Mononuclear cell (primary cell): ENCODE results near the gene C11orf52. TPM values are rescaled to one million over a fixed set of nuclear protein-coding genes. Genes with fewer than 3 reads are reported as not detected.
"Not testable (repeated sequence)": the region's sequence is repeated elsewhere in the genome, so short reads cannot be mapped to it uniquely, and the experiment has no call there.

Experiments
- H3K27me3 ChIP-seq: 2 replicates; pipeline ENCODE4 v1.6.0; 2011; ENCODE audit warnings: low read length, control low read depth; ENCODE audit not compliant: insufficient read depth
- H3K4me1 ChIP-seq: 2 replicates; pipeline ENCODE4 v1.5.1; 2011; ENCODE audit warnings: mild to moderate bottlenecking, low read length, control low read depth; ENCODE audit not compliant: insufficient read depth
- H3K4me3 ChIP-seq: 2 replicates; pipeline ENCODE4 v1.5.1; 2011; ENCODE audit warnings: mild to moderate bottlenecking, low read length, moderate library complexity
- H3K9me3 ChIP-seq: 2 replicates; pipeline ENCODE4 v1.5.1; 2011; ENCODE audit warnings: low read depth, mild to moderate bottlenecking, control low read depth, low read length
- total RNA-seq: library from RNA; depleted of rRNA; stranded (reverse); fragments of >200 nt; gene quantifications from one replicate; pipeline ENCODE4 v1.2.3, GENCODE V29; 2012

Gene C11orf52
- total RNA-seq, 1 donor, result not detected

GRCh38 chr11:111923351-111923788, 4.7 kb downstream of the C11orf52 start:
- Histone ChIP-seq H3K27me3 (no peaks in the 10 kb centered on the region), H3K9me3 (no peaks in the 10 kb centered on the region), H3K4me3 (no peak overlapping the region), H3K4me1 (peaks cover 23% of the 10 kb centered on the region)

GRCh38 chr11:111923951-111924350, 5.2 kb downstream of the C11orf52 start:
- no peaks in the 10 kb centered on the region for H3K9me3 ChIP-seq
- no peaks in the 10 kb centered on the region for H3K27me3 ChIP-seq
- H3K4me1 ChIP-seq, result peaks cover 23% of the 10 kb centered on the region
- H3K4me3 ChIP-seq, result no peak overlapping the region

GRCh38 chr11:111925953-111926352, 7.2 kb downstream of the C11orf52 start:
- H3K4me3 ChIP-seq, result no peak overlapping the region
- H3K27me3 ChIP-seq, result no peaks in the 10 kb centered on the region
- peaks cover 23% of the 10 kb centered on the region for H3K4me1 ChIP-seq
- no peaks in the 10 kb centered on the region for H3K9me3 ChIP-seq

- H3K9me3 ChIP-seq, result no peaks in the 10 kb centered on the region
- peaks cover 24% of the 10 kb centered on the region for H3K4me1 ChIP-seq
- no peaks in the 10 kb centered on the region for H3K27me3 ChIP-seq
- H3K4me3 ChIP-seq, result peak overlapping the region; percentile 42
Observed at GRCh38 chr11:111926505-111927391, 8.0 kb downstream of the C11orf52 start.

GRCh38 chr11:111930472-111930871, 11.8 kb downstream of the C11orf52 start:
- Histone ChIP-seq H3K27me3 (no peaks in the 10 kb centered on the region), H3K4me3 (no peak overlapping the region), H3K4me1 (peaks cover 33% of the 10 kb centered on the region), H3K9me3 (no peaks in the 10 kb centered on the region)

- Histone ChIP-seq H3K27me3 (no peaks in the 10 kb centered on the region), H3K4me3 (no peak overlapping the region), H3K4me1 (peaks cover 39% of the 10 kb centered on the region), H3K9me3 (no peaks in the 10 kb centered on the region)
Observed at GRCh38 chr11:111932611-111932950, 13.9 kb downstream of the C11orf52 start.

- H3K4me1 ChIP-seq, result peaks cover 44% of the 10 kb centered on the region
- not testable (repeated sequence) for H3K27me3 ChIP-seq, H3K9me3 ChIP-seq, H3K4me3 ChIP-seq
Observed at GRCh38 chr11:111933176-111933575, 14.5 kb downstream of the C11orf52 start.

GRCh38 chr11:111933872-111934271, 15.2 kb downstream of the C11orf52 start:
- H3K4me3 ChIP-seq, result no peak overlapping the region
- no peaks in the 10 kb centered on the region for H3K9me3 ChIP-seq
- H3K27me3 ChIP-seq, result no peaks in the 10 kb centered on the region
- H3K4me1 ChIP-seq, result peaks cover 51% of the 10 kb centered on the region

- Histone ChIP-seq H3K9me3 (no peaks in the 10 kb centered on the region), H3K4me3 (no peak overlapping the region), H3K4me1 (peaks cover 55% of the 10 kb centered on the region), H3K27me3 (no peaks in the 10 kb centered on the region)
Observed at GRCh38 chr11:111934306-111934705, 15.6 kb downstream of the C11orf52 start.

GRCh38 chr11:111935317-111936039, 16.8 kb downstream of the C11orf52 start:
- Histone ChIP-seq H3K27me3 (no peaks in the 10 kb centered on the region), H3K4me1 (peaks cover 55% of the 10 kb centered on the region), H3K9me3 (no peaks in the 10 kb centered on the region), H3K4me3 (no peak overlapping the region)

- Histone ChIP-seq H3K4me3 (no peak overlapping the region), H3K9me3 (no peaks in the 10 kb centered on the region), H3K27me3 (no peaks in the 10 kb centered on the region), H3K4me1 (peaks cover 55% of the 10 kb centered on the region)
Observed at GRCh38 chr11:111936040-111936540, 17.4 kb downstream of the C11orf52 start.

- Histone ChIP-seq H3K27me3 (no peaks in the 10 kb centered on the region), H3K4me3 (peak overlapping the region; percentile 48), H3K9me3 (no peaks in the 10 kb centered on the region), H3K4me1 (peaks cover 49% of the 10 kb centered on the region)
Observed at GRCh38 chr11:111937461-111937769, 18.7 kb downstream of the C11orf52 start.

- peaks cover 49% of the 10 kb centered on the region for H3K4me1 ChIP-seq
- H3K4me3 ChIP-seq, result no peak overlapping the region
- no peaks in the 10 kb centered on the region for H3K9me3 ChIP-seq
- no peaks in the 10 kb centered on the region for H3K27me3 ChIP-seq
Observed at GRCh38 chr11:111937844-111938243, 19.1 kb downstream of the C11orf52 start.

- no peak overlapping the region for H3K4me3 ChIP-seq
- H3K4me1 ChIP-seq, result peaks cover 49% of the 10 kb centered on the region
- no peaks in the 10 kb centered on the region for H3K9me3 ChIP-seq
- H3K27me3 ChIP-seq, result no peaks in the 10 kb centered on the region
Observed at GRCh38 chr11:111938687-111939160, 20.0 kb downstream of the C11orf52 start.

- Histone ChIP-seq H3K4me3 (no peak overlapping the region), H3K27me3 (no peaks in the 10 kb centered on the region), H3K4me1 (peaks cover 40% of the 10 kb centered on the region), H3K9me3 (no peaks in the 10 kb centered on the region)
Observed at GRCh38 chr11:111939836-111940604, 21.3 kb downstream of the C11orf52 start.
